AG09319 (cell line): ENCODE data around the gene PIPOX.

Experiments used
- DNase-seq: peaks from one replicate; pipeline ENCODE4 v3.0.0-alpha.2; 2010; ENCODE audit warnings: low read depth; ENCODE audit errors: extremely low read depth
- CTCF ChIP-seq: IDR thresholded peaks from 2 replicates; pipeline ENCODE4 v1.5.1; 2011; ENCODE audit warnings: low read depth, mild to moderate bottlenecking, inconsistent platforms, low read length, moderate library complexity

The PIPOX gene

GRCh38 chr17:29050176-29050575 lies 7.2 kb downstream of the PIPOX start:
- TF ChIP-seq CTCF: no peak
- no peak for DNase-seq

GRCh38 chr17:29051194-29051593 lies 8.3 kb downstream of the PIPOX start:
- TF ChIP-seq CTCF: no peak
- no peak for DNase-seq

GRCh38 chr17:29051731-29052130 lies 8.8 kb downstream of the PIPOX start:
- DNase-seq: no peak
- no peak for TF ChIP-seq CTCF

GRCh38 chr17:29054835-29055234 lies 11.9 kb downstream of the PIPOX start:
- DNase-seq: no peak
- TF ChIP-seq CTCF: no peak

GRCh38 chr17:29057361-29057760 lies 14.4 kb downstream of the PIPOX start:
- TF ChIP-seq CTCF: no peak
- DNase-seq: no peak

GRCh38 chr17:29058391-29058790 lies 15.4 kb downstream of the PIPOX start:
- no peak for TF ChIP-seq CTCF
- no peak for DNase-seq

- DNase-seq: no peak
- no peak for TF ChIP-seq CTCF
Measured at GRCh38 chr17:29059281-29059680, 16.3 kb downstream of the PIPOX start.
